GM10847 (cell line): ENCODE data around the gene MGRN1.

ENCODE experiments used
- POLR2A ChIP-seq: IDR thresholded peaks from 2 replicates; pipeline ENCODE4 v1.6.1; 2011; ENCODE audit not compliant: insufficient read length; ENCODE audit errors: extremely low read depth

MGRN1 gene

DNA sequence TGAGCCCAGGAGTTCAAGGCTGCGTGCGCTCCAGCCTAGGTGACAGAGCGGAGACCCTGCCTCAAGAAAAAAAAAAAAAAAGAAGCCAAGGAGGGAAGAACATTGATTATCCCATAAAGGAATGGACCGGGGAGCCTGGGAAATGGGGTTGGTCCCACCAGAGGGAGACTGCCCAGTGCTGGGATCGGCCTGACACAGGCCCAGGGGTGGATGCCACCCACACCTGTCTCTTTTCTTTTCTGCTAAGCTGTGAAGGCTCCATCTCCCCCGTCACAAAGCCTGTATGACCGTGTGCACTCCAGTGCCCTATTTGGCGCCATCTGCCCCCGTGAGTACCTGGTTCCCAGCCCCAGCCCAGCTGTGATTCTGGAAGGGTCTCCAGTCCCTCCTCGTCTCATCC lies 25.6 kb upstream of the MGRN1 start:
- TF ChIP-seq POLR2A, result no peak

DNA sequence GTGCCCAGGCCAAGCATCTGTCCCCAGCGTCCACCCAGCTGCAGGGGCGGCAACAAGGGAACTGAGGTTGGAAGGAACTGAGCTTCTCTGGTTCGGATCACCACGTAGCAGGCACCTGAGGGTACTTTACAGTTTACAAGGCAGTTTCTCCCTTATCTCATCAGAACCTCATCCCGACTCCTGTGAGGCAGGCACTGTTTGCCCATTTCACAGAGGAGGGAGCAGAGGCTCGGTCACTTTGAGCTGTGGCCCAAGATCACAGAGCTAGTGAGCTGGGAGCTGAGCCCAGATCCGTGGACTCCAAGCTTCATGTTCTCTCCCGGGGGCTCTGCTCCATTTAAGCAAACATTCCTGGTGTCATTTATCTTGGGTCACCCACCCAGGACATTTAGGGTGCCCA lies 25.1 kb upstream of the MGRN1 start:
- TF ChIP-seq POLR2A, result no peak

DNA sequence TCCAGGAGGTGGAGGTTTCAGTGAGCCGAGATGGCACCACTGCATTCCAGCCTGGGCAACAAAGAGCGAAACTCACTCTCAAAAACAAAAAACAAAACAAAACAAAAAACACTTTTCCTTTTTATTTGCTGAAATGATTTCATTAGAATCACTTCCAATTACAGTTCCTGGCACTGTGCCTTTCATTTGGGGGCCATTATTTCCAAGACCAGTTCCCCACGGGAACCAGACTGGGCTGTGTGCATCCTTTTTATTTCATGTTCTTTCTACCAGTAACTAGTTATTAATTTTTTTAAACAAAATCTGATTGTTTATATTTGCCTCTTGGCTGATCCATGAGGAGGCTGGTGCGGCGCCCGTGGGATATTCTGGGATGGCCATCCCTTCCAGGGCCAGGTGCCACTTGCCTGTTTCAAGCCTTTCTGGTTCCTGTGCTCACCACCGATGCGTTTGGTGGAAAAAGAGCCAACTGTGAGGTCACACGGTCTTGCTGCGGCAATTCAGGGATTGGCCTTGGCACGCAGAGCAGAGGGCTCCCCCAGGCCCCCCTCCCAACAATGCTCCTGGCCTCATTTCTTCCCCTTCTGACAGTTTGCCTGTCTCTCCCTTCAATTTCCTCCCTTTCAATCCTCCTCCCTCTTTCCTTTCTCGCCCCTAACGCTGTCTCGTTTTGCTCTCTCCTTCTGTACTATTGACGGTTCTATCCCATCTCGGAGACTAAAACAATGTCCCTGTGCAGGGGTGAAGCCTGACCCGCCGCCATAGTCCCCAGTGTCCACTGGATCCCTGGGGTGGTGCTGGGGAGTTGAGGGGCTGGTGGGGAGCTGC lies 23.4 kb upstream of the MGRN1 start:
- TF ChIP-seq POLR2A, result no peak

DNA sequence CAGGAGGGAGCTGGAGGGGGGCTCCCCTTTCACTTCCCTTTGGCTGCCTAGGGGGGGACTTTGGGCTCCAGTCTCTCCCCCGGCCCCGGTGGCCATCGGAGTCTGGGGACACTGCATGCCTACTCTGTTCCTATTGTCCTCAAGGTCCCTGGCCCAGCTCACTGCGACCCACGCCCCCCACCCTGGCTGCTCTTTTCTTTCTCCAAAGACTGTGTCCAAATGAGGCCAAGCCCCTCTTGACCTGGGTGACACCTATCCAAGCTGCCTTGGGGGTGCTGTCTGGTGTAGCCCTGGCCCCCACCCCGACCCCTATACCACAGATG lies 22.8 kb upstream of the MGRN1 start:
- TF ChIP-seq POLR2A, result no peak

DNA sequence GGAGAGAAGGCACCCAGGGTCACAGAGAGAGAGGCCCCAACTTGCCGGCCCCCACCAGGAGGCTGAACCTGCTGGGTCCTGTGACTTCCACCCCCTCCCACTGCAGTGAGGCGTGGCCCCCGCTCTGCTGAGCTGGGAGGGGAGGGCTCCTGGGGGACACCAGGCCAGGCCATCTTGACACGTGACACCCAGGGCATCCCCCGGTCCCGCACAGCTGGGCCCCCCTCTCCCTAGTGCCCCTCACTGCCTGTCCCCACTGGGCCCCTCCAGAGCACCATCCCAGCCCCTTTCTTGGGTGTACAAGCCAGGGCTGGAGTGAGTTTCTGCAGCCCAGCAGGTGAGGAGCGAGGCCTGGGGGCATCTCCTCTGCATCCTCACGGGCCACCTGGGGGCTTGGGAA lies 22.3 kb upstream of the MGRN1 start:
- TF ChIP-seq POLR2A, result no peak

DNA sequence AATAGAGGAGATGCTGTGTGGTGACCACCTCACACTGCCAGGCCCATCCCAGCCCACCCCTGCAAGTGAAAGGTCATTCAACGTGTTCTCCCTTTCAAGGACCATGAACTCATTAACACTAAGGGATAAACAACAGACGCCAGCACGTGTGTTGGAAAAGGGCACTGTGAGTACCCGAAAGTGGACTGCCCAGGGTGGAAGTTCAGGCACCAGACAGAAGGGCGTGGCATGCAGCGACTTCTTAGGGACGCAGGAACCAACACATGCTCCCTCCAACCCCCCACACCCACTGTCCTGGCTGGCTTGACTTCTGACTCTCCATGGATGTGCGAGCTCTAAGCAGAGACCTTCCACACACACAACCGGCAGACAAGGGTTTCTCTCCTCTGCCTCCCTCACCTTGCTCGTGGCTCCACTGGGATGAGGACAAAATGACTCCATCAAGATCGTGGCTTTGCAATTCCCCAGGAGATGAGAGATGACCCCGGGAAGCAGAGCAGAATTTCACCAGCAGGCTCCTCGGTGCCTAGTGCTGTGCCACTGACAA lies 20.9 kb upstream of the MGRN1 start:
- TF ChIP-seq POLR2A, result no peak

DNA sequence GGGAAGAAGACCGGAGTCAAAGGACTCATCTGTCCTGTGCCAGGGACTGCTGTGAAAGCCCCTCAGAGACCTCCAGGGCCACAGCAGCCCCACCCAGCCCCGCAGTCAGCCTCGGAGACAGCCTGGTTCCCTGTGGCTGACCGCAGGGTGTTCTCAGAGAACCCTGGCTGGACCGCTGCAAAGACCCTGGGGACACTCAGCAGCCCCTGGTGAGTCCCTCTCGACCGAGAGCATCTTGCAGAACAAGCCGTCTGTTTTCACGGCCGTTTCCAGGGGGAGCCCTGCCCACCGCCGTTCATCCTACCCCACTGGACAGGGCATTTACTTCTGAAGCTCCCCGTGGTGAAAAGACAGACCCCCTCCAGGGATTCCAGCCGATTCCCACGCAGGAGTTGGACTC lies 20.2 kb upstream of the MGRN1 start:
- TF ChIP-seq POLR2A, result no peak

DNA sequence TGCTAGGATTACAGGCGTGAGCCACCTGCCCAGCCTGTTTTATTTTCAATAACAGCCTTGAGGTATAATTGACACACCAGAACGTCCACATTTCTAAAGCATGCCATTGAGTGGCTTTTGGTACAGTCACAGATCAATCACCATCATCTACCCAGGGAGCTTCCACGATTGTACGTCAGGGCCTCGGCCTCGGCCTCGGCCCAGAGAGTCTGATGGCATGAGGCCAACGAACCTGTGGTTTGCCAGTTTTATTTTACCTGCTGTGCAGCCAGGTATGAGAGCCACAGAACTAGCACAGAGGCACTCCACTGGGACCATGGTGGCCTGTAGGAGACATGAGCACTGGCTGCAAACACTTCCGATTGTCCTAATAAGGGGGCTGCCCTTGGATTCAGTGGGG lies 18.3 kb upstream of the MGRN1 start:
- TF ChIP-seq POLR2A, result no peak

DNA sequence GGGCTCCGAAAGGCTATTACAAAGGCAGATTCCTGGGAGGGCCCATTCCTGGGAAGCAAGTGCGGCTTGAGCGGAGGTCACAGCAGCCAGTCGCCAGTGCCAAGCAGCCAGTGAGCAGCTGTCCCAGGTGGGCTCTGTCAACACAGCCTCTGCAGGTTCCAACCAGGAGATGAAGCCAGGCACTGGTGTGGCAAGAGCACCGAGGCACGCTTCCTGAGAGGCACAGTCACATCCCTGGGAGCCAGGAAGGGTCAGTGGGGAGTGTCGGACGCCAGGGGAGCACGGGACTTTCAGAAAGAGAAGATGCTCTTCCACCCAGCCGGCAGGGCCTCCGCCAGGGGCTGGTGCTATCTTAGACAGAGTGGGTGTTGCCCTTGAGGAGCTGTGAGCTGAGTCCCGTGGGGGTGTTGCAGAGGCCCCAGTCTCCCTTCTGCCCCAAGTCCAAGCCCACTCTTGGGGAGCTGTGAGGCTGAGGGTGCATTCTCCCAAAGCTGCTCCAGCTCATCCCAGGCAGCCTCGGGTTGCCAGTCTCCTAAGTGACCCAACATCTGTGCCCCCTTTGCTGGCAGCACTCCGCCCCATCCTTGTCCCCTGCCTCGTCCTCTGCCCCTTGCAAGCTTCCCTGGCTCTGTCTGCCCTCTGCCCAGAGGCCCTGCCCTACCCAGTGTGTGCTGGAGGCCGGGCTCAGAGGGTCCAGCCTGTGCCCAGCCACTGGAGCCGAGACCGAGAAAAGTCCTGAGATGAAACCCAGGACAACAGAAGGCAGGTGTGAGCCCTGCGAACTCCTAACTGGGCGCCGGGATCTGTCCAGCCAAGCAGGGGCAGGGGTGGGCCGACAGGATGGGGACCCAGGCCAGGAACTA lies 16.6 kb upstream of the MGRN1 start:
- no peak for TF ChIP-seq POLR2A

DNA sequence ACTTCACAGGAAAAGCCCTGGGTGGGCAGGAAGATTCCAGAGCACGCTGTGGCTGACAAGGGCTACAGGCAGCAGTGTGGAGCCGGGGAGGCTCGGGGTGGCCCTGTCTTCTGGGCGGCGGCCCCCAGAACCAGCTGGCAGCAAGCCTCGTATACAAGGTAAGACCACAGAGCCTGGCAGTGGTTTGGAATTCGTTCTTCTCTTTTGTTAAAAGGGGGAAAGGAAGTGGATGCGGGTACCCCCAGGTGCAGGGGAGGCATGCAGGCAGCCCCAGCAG lies 16.0 kb upstream of the MGRN1 start:
- TF ChIP-seq POLR2A, result no peak

DNA sequence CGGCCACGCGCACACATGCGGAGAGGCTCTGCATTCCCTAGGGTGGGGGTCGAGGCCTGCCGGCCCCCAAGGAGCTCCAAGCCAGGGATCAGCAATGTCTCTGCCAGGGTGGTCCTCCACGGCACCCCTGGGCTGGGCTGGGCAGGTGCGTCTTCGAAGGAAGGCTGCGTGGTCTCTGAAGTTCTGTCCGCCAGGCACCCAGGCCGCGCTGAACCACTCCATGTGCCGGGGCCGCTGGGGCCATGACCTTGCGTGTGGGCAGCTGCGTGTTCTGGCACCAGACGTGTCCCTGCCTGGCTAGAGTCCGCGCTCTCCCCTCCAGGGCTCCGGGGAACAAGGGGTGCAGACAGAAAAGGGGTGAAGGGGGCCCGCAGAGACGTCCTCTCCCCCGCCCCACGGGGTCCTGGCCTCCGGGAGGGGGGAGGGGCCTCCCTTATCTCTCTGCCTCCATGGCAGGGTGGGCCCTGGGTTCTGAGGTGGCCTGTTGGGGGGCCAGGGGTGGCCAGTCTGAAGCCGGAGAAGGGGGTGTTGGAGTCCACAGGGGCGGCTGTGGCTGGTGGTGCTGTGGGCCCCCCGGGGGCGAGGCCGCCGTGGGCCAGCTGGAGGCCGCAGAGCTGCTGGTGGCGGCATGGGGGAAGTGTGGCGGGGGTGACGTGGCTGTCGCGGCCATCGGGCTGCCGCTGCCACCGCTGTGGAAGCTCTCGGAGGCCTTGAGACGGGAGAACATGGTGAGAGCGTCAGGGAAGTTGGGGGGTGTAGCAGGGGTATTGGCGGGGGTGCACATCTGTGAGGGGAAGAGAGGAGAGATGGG lies 15.2 kb upstream of the MGRN1 start:
- no peak for TF ChIP-seq POLR2A

DNA sequence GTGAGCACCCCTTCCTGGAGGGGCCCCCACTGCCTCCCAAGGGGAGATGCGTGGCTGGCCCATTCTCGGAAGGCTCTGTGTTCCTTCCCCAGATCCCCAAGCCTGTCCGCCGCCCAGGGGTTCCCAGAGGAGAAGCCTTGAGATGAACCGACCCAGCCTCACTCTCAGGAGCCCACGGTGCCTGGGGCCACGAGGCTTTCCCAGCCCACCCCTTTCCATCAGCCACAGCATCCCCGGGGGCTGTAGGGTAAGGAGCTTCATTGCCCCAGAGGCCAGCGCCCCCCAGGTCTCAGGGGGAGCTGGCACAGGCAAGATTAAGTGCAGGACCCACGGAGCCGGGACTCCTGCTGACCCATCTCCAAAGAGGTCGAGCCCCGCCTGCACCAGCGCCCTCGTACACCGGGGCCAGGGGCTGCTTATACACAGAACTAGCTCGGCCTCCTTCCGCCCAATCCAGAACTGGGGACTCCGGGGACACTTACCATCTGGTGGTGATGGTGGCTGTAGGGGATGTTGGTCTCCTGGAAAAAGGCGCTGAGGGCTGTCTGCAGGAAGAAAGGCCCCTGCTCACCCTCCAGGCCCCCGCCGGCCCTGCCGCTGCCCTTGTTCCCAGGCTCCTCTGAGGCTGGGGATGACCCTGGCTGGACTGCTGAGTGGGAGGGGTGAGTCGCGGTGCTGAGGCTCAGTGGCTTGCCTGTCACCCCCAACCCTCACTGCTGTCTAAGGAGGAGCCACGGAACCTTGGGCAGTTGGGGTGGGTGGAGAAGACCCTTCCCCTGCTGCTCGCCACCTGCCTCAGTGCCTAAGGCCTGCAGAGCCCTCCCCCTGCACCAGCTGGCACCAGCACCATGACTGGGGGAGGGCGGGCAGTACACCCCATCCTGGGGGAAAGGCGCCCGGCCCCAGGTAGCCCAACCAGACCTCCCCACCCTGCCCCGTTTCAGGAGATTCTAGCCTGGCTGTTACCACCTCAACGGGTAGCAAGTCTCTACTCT lies 14.3 kb upstream of the MGRN1 start:
- no peak for TF ChIP-seq POLR2A

DNA sequence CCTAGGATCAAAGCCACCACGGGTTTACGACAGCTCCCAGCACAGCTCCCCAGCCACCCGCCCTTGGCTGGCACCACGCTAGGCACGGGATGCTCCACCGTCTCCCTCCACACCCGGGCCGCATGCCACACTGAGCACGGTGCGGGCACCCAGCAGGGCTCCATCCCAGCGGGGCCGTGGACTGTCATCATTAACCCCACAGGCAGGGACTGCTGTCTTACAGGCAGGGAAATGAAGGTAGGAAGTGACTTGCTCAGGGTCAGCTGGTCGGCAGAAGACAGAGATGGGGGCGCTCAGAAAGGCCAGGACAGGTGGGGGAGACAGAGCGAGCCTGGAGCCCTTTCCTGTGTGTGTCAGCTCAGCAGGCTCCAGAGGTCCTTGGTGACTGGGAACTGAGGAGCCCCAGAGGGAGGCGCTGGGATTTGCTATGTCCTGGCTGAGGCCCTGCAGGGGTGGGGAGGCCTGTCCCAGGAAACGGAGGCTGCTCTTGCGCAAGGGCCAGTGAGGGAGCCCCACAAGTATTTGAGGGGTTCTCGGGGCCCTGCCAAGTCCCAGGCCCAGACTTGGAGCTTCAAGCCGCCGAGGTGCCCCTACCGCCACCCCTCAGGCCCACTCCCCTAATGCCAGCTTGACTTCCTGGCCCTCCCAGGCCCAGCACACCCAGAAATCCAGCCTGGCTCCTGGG lies 13.1 kb upstream of the MGRN1 start:
- no peak for TF ChIP-seq POLR2A

DNA sequence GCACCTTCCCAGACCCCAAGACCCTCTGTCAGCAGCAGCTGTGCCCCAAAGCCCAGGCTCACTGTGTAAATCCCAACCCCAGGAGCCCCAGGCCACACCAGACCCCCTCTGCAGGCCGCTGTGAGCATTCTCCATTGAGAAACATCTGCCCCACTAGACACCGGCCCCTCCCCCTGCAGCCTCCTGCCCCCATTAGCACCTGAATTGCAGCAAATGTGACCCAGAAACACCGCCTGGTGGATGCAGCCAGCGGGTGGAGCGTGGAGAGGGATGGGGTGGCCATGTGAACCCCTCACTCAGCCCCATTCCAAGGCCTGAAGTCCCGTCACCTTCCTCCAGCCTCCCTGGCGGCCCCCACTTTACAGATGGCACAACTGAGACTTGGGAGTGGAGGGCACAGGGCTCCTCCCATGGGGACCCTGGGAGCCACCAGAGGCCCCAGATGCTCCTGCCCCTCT lies 12.1 kb upstream of the MGRN1 start:
- TF ChIP-seq POLR2A, result no peak
